ENCODE results near the gene TPR. TPM values are rescaled to one million over a fixed set of nuclear protein-coding genes. Genes with fewer than 3 reads are reported as not detected.

Gene TPR
- total RNA-seq, 1 donor from 2014 or later, result 134 TPM

- no peak overlapping the region for H3K4me3 Mint-ChIP-seq (ENCODE audit: low read depth)
- H3K27me3 Mint-ChIP-seq, result no peaks in the 10 kb centered on the region
- TF ChIP-seq CTCF (IDR thresholded peaks at IDR 0.05; ENCODE audit: unreplicated experiment), result no peak
- no peak overlapping the region for H3K27ac Mint-ChIP-seq
- DNase-seq (ENCODE audit: low spot score, unreplicated experiment), result no peak
- peaks cover 3% of the 10 kb centered on the region for H3K9me3 Mint-ChIP-seq (ENCODE audit: low read depth)
- no peaks in the 10 kb centered on the region for H3K4me1 Mint-ChIP-seq (ENCODE audit: low read depth)
- no peaks in the 10 kb centered on the region for H3K36me3 Mint-ChIP-seq (ENCODE audit: insufficient read depth)
Observed at GRCh38 chr1:186271032-186271431, 104.0 kb downstream of the TPR start.

Other genes with a start within 250 kb of the TPR start
- not detected in 2 replicates for gene PRG4, start 79.0 kb downstream of the TPR start, total RNA-seq
- 25.5 and 29.6 TPM in 2 replicates for gene ODR4, start 585 bp upstream of the TPR start, total RNA-seq
- not detected in 2 replicates for gene PDC, start 85.9 kb upstream of the TPR start, total RNA-seq

All from progenitor cell of endocrine pancreas (in vitro differentiated cells).